GOT3 (cell line): ENCODE measurements around the gene KIF2C.
"Not testable (repeated sequence)": the region's sequence is repeated elsewhere in the genome, so short reads cannot be mapped to it uniquely, and the experiment has no call there.

ENCODE experiments used
- DNase-seq: peaks from one replicate; lab custom pipeline; 2025; ENCODE audit warnings: mixed read lengths; lab: John Stamatoyannopoulos, UW

The KIF2C gene

DNA sequence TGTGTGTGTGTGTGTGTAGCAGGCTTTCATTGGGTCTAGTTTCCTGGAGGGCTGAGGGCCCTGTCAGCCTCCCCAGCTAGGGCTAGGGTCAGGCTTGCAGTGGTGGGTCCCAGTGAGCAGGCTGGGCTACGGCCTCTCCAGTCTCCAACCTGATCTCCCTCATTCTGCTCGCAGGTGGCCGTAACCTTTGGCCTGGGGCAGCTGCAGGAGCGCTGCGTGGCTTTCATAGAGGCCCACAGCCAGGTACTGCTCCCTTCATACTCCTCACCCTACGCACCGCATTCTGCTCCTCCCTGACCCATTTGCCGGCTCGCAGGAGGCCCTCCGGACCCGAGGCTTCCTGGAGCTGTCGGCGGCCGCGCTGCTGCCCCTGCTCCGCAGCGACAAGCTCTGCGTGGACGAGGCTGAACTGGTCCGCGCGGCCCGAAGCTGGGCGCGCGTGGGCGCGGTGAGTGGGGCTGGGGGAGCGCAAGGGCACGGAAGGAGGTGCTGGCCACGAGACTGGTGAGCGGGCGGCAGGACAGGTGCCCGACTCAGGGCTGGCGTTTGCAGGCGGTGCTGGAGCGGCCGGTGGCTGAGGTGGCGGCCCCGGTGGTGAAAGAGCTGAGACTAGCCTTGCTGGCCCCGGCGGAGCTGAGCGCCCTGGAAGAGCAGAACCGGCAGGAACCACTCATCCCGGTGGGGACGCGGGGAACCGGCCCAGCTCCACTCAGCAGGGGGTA, 73.3 kb downstream of the KIF2C start:
- no peak for DNase-seq

DNA sequence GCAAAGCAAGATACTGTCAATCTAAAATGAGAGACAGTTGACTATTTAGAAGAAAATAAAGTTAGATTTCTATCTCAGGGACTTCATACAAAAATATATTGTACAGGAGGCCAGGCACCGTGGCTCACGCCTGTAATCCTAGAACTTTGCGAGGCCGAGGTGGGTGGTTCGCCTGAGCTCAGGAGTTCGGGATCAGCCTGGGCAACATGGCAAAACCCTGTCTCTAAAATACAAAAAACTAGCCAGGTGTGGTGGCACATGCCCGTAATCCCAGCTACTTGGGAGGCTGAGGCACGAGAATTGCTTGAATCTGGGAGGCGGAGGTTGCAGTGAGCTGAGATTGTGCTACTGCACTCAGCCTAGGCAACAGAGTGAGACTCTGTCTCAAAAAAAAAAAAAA, 76.3 kb downstream of the KIF2C start:
- not testable (repeated sequence) for DNase-seq

DNA sequence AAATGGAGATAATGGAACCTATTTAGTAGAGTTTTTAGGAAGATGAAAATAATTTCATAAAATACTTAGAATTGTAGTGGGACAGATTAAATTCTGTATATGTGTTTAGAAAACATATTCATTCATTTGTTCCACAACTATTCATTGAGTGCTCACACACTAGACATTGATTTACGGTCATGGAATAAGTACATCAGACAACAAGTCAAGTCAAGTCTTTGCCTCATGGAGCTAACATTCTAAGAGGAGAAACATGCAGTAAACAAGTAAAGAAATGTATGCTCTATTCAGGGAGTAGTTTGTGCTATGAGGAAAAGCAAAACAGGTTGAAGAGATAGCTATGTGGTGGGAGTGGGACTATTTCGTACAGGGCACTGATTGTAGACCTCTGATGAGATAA, 77.7 kb downstream of the KIF2C start:
- no peak for DNase-seq
